CD14-positive monocyte (primary cell): ENCODE results near the gene TPSG1. TPM values are rescaled to one million over a fixed set of nuclear protein-coding genes. Genes with fewer than 3 reads are reported as not detected.
"Not testable (repeated sequence)": the region's sequence is repeated elsewhere in the genome, so short reads cannot be mapped to it uniquely, and the experiment has no call there.

Source experiments
- DNase-seq, 3 donors: peaks; one replicate each; pipeline ENCODE4 v3.0.0-alpha.2; 2011 to 2022
- H2AFZ ChIP-seq: 2 replicates; pipeline ENCODE4 v1.6.0; 2012; ENCODE audit warnings: mild to moderate bottlenecking, low read depth, low read length, inconsistent platforms; ENCODE audit not compliant: insufficient read depth, poor library complexity, severe bottlenecking
- H3K27ac ChIP-seq, 2 donors: 1 replicate in 1 of 2; 2 replicates in 1 of 2; pipeline ENCODE4 v1.5.1; 2012 to 2013; ENCODE audit warnings: low read length in 2 of 2, control low read depth in 1 of 2, inconsistent platforms in 1 of 2, low read depth in 1 of 2, mild to moderate bottlenecking in 1 of 2
- H3K27me3 ChIP-seq, 2 donors: one replicate each; pipeline versions ENCODE4 v1.6.0 to v1.6.1; 2011 to 2013; ENCODE audit warnings: low read length in 2 of 2; ENCODE audit not compliant: control insufficient read depth in 2 of 2, insufficient read depth in 2 of 2
- H3K36me3 ChIP-seq, 2 donors: replicated peaks in 1 of 2; 1 replicate in 1 of 2; 2 replicates in 1 of 2; pipeline versions ENCODE4 v1.5.1 to v1.6.1; 2012 to 2013; ENCODE audit warnings: low read length in 2 of 2, control low read depth in 1 of 2, inconsistent platforms in 1 of 2, mild to moderate bottlenecking in 1 of 2; ENCODE audit not compliant: insufficient read depth in 2 of 2, control insufficient read depth in 1 of 2
- H3K4me1 ChIP-seq, 2 donors: 1 replicate in 1 of 2; 2 replicates in 1 of 2; pipeline versions ENCODE4 v1.5.1 to v1.6.1; 2012 to 2013; ENCODE audit warnings: low read length in 2 of 2, control low read depth in 1 of 2, inconsistent platforms in 1 of 2, mild to moderate bottlenecking in 1 of 2, moderate library complexity in 1 of 2; ENCODE audit not compliant: insufficient read depth in 2 of 2, control insufficient read depth in 1 of 2
- H3K4me2 ChIP-seq: replicated peaks from 2 replicates; pipeline ENCODE3; 2012; ENCODE audit warnings: low read length, moderate library complexity, mild to moderate bottlenecking; ENCODE audit not compliant: poor library complexity, severe bottlenecking; ENCODE audit errors: extremely low read depth
- H3K4me3 ChIP-seq, 3 experiments: fragments of 200-600 bp in 1 of 3; sonication (generic) in 1 of 3; replicated peaks in 1 of 3; 1 replicate in 2 of 3; 2 replicates in 1 of 3; pipeline ENCODE4 v1.5.1; 2011 to 2013; ENCODE audit warnings: low read length in 3 of 3, mild to moderate bottlenecking in 3 of 3, control low read depth in 2 of 3, low read depth in 2 of 3, inconsistent platforms in 1 of 3, moderate library complexity in 1 of 3
- H3K79me2 ChIP-seq: 2 replicates; pipeline ENCODE4 v1.6.0; 2012; ENCODE audit warnings: mild to moderate bottlenecking, control low read depth, inconsistent platforms, low read length, moderate library complexity; ENCODE audit not compliant: insufficient read depth
- H3K9ac ChIP-seq: 2 replicates; pipeline ENCODE4 v1.6.0; 2017; ENCODE audit warnings: low read length, mild to moderate bottlenecking; ENCODE audit not compliant: insufficient read depth, poor library complexity, severe bottlenecking
- H3K9me3 ChIP-seq, 2 donors: replicated peaks in 1 of 2; 1 replicate in 1 of 2; 2 replicates in 1 of 2; pipeline versions ENCODE4 v1.5.1 to v1.6.1; 2012 to 2013; ENCODE audit warnings: low read length in 2 of 2, control low read depth in 1 of 2; ENCODE audit not compliant: control insufficient read depth in 1 of 2, insufficient read depth in 1 of 2
- H4K20me1 ChIP-seq: 2 replicates; pipeline ENCODE4 v1.6.0; 2012; ENCODE audit warnings: mild to moderate bottlenecking, low read length, control low read depth, moderate library complexity; ENCODE audit not compliant: insufficient read depth
- H3K27ac Mint-ChIP-seq, 7 donors: one replicate each; pipeline ENCODE4 v1.8.0; 2020; ENCODE audit warnings: mild to moderate bottlenecking in 7 of 7, mixed read lengths in 7 of 7, moderate library complexity in 6 of 7, inconsistent platforms in 2 of 7
- H3K27me3 Mint-ChIP-seq, 3 donors: one replicate each; pipeline ENCODE4 v1.8.0; 2021 to 2022; ENCODE audit warnings: low read depth in 3 of 3, mild to moderate bottlenecking in 3 of 3, mixed read lengths in 3 of 3, moderate library complexity in 3 of 3, inconsistent platforms in 1 of 3
- H3K36me3 Mint-ChIP-seq, 2 donors: one replicate each; pipeline ENCODE4 v1.8.0; 2020; ENCODE audit warnings: mixed read lengths in 2 of 2, inconsistent platforms in 1 of 2, mild to moderate bottlenecking in 1 of 2
- H3K4me1 Mint-ChIP-seq: one replicate; pipeline ENCODE4 v1.8.0; 2020; ENCODE audit warnings: mild to moderate bottlenecking, mixed read lengths
- H3K4me3 Mint-ChIP-seq, 2 donors: one replicate each; pipeline ENCODE4 v1.8.0; 2020; ENCODE audit warnings: mild to moderate bottlenecking in 2 of 2, mixed read lengths in 2 of 2, moderate library complexity in 1 of 2
- H3K9me3 Mint-ChIP-seq, 7 donors: one replicate each; pipeline ENCODE4 v1.8.0; 2020 to 2022; ENCODE audit warnings: mixed read lengths in 7 of 7, mild to moderate bottlenecking in 6 of 7, moderate library complexity in 6 of 7, inconsistent platforms in 2 of 7
- CTCF ChIP-seq: fragments of 200-600 bp; IDR thresholded peaks from one replicate; pipeline ENCODE4 v1.8.0; 2022; ENCODE audit warnings: antibody characterized with exemption, mild to moderate bottlenecking
- WGBS: methylation state at CpG from one replicate; pipeline ENCODE4 v1.1.5; 2013; ENCODE audit warnings: missing lambda C conversion rate; ENCODE audit not compliant: insufficient coverage; 5-methylcytosine and 5-hydroxymethylcytosine counted together
- intact Hi-C, 2 donors: fragments of 100-400 bp; cut with micrococcal nuclease; formaldehyde crosslinking; loops; one replicate each; pipeline versions ENCODE4 v1.15.0 to v1.15.1; 2023
- polyA plus RNA-seq, 3 donors: library from polyadenylated mRNA; depleted of rRNA in 1 of 3; unstranded in 2 of 3; stranded (reverse) in 1 of 3; fragments of 300-500 nt in 2 of 3; fragments of >200 nt in 1 of 3; fragmentation: Illumina TruSeq in 2 of 3; gene quantifications; 1 replicate in 2 of 3; 2 replicates in 1 of 3; pipeline ENCODE4 v1.2.3, GENCODE V29; 2012 to 2021

The TPSG1 gene
- polyA plus RNA-seq, 3 donors, result not detected

GRCh38 chr16:1238909-1239308 lies 13.8 kb upstream of the TPSG1 start:
- DNase-seq, H2AFZ ChIP-seq, H3K9me3 ChIP-seq, H3K4me3 Mint-ChIP-seq, H3K36me3 ChIP-seq, H3K27ac Mint-ChIP-seq, H3K36me3 Mint-ChIP-seq, H3K9me3 Mint-ChIP-seq, H4K20me1 ChIP-seq, H3K4me1 ChIP-seq, H3K27me3 ChIP-seq, H3K9ac ChIP-seq, H3K4me1 Mint-ChIP-seq, H3K27ac ChIP-seq, intact Hi-C loops, H3K79me2 ChIP-seq, H3K27me3 Mint-ChIP-seq, H3K4me3 ChIP-seq, H3K4me2 ChIP-seq: not testable (repeated sequence)
- WGBS, result 74% methylated on average over 10 of the region's 23 CpGs

- no peaks in the 10 kb centered on the region for H3K9me3 ChIP-seq
These were observed 12.9 kb upstream of the TPSG1 start for GRCh38 chr16:1237990-1238389.

GRCh38 chr16:1236659-1237058 lies 11.6 kb upstream of the TPSG1 start:
- H3K9me3 Mint-ChIP-seq, H3K9me3 ChIP-seq, H3K4me3 Mint-ChIP-seq, H3K36me3 ChIP-seq, H3K79me2 ChIP-seq, H3K4me1 ChIP-seq, H4K20me1 ChIP-seq, H3K27ac ChIP-seq, H3K27me3 Mint-ChIP-seq, H3K27me3 ChIP-seq, intact Hi-C loops, H3K36me3 Mint-ChIP-seq, H3K9ac ChIP-seq, DNase-seq, H3K4me2 ChIP-seq, H3K27ac Mint-ChIP-seq, H3K4me1 Mint-ChIP-seq, H2AFZ ChIP-seq, H3K4me3 ChIP-seq: not testable (repeated sequence)
- WGBS, result no CpG with 5 or more reads among the region's 29 CpGs

More at GRCh38 chr16:1237990-1238389, 12.9 kb upstream of the TPSG1 start:
- Histone ChIP-seq H3K4me3 (no peak overlapping the region), H2AFZ (no peak overlapping the region), H4K20me1 (no peaks in the 10 kb centered on the region), H3K27me3 (no peaks in the 10 kb centered on the region), H3K79me2 (no peaks in the 10 kb centered on the region), H3K27ac (no peak overlapping the region), H3K4me2 (no peak overlapping the region), H3K4me1 (no peaks in the 10 kb centered on the region), H3K36me3 (no peaks in the 10 kb centered on the region), H3K9ac (no peak overlapping the region)
- Mint-ChIP-seq H3K4me3 (no peak overlapping the region), H3K27ac (no peak overlapping the region), H3K9me3 (no peaks in the 10 kb centered on the region), H3K36me3 (no peaks in the 10 kb centered on the region), H3K27me3 (peaks cover 0 to 6% (median 2%) of the 10 kb centered on the region in 3 donors), H3K4me1 (no peaks in the 10 kb centered on the region)
- TF ChIP-seq CTCF, result no peak
- intact Hi-C loops, result no loop called here
- WGBS, result 90% methylated on average over 7 of the region's 9 CpGs
- DNase-seq, result no peak

- H3K9ac ChIP-seq, H3K9me3 Mint-ChIP-seq, H3K4me2 ChIP-seq, H3K4me3 ChIP-seq, H3K27me3 Mint-ChIP-seq, DNase-seq, H4K20me1 ChIP-seq, H3K4me1 Mint-ChIP-seq, H3K36me3 ChIP-seq, H3K36me3 Mint-ChIP-seq, H3K4me1 ChIP-seq, H3K9me3 ChIP-seq, H3K27me3 ChIP-seq, H3K79me2 ChIP-seq, H3K4me3 Mint-ChIP-seq, H3K27ac Mint-ChIP-seq, H3K27ac ChIP-seq, H2AFZ ChIP-seq, intact Hi-C loops: not testable (repeated sequence)
- WGBS, result no CpG with 5 or more reads among the region's 47 CpGs
These were observed 7.1 kb upstream of the TPSG1 start for GRCh38 chr16:1232049-1232748.
